ENCODE results near the gene RSKR. TPM values are rescaled to one million over a fixed set of nuclear protein-coding genes. Genes with fewer than 3 reads are reported as not detected.

RSKR gene
- total and polyA plus RNA-seq, 9 of the 15 experiments (the other 6 are each of a cell fraction or from before 2014, with no cell fraction given): 1.4 to 42.3 (median 16.2) TPM

DNA sequence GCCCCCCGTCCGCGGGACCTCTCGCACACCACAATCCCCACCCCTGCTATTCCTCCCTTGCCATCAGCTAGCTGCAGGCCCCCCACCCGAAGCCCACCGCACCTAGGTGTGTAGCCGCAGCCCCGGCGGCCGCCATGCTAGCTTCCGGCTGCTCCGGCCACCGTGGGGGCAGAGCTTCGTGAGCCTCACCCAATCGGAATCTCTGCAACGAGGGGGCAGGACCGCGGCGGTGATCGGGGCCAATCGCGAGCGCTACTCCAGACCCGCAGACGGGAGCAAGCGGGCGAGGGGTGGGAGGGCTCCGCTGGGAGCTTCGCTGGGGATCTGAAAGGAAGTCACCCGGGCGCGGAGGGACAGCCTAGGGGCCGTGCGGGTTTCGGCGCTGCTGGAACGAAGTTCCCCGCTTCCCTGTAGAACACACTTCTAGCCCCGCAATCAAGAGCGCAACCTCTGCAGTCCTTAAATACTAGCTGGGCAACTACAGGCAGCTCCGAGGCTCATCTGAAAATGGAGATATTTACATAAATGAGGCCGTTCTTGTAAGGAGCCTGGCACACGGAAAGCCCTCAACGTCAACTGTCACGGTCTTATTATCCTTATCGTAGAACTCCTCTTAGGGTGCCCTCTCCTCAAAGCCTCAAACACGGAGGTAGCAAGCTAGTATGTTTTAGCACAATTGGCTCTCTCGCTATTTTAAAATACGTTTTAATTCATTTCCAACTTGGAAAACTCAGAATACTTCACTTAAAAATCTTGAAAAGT lies 42.4 kb downstream of the RSKR start, which contains the start of gene PIGS (continued):
- TF ChIP-seq BRD4 (IDR thresholded peaks at IDR 0.05) (no peak), ZNF511 (CRISPR knock-in tag; IDR thresholded peaks at IDR 0.05) (no peak), FUS (optimal IDR thresholded peaks at IDR 0.05; ENCODE audit: low read depth, low read length) (no peak), BMI1 (IDR thresholded peaks at IDR 0.05; ENCODE audit: low read length) (no peak), RFX7 (CRISPR knock-in tag; IDR thresholded peaks at IDR 0.05) (no peak), ZNF282 (CRISPR knock-in tag; IDR thresholded peaks at IDR 0.05) (no peak), POLR3A (IDR thresholded peaks at IDR 0.05; ENCODE audit: borderline replicate concordance, extremely low read depth, insufficient read depth, insufficient read length) (no peak), DDX20 (tag; IDR thresholded peaks at IDR 0.05; ENCODE audit: low read depth) (no peak), TAF9B (IDR thresholded peaks at IDR 0.05; ENCODE audit: partially characterized antibody) (peak; percentile 84), TBL1XR1 (IDR thresholded peaks at IDR 0.05; ENCODE audit: low read length in 2 of 2) (peak; percentile 17 to 33; a peak in 2 of 4 replicates), ZNF12 (CRISPR knock-in tag; IDR thresholded peaks at IDR 0.05) (no peak), PREB (CRISPR knock-in tag; IDR thresholded peaks at IDR 0.05) (no peak; the same call in 1 of the 2 replicates), PHF21A (IDR thresholded peaks at IDR 0.05; ENCODE audit: borderline replicate concordance, low read depth) (no peak), ZNF280A (IDR thresholded peaks at IDR 0.05; ENCODE audit: low read depth, partially characterized antibody) (no peak), ZNF121 (CRISPR knock-in tag; conservative IDR thresholded peaks at IDR 0.05) (no peak), ZBTB43 (CRISPR knock-in tag; IDR thresholded peaks at IDR 0.05) (no peak)
- TF ChIP-seq, protein P1, sequence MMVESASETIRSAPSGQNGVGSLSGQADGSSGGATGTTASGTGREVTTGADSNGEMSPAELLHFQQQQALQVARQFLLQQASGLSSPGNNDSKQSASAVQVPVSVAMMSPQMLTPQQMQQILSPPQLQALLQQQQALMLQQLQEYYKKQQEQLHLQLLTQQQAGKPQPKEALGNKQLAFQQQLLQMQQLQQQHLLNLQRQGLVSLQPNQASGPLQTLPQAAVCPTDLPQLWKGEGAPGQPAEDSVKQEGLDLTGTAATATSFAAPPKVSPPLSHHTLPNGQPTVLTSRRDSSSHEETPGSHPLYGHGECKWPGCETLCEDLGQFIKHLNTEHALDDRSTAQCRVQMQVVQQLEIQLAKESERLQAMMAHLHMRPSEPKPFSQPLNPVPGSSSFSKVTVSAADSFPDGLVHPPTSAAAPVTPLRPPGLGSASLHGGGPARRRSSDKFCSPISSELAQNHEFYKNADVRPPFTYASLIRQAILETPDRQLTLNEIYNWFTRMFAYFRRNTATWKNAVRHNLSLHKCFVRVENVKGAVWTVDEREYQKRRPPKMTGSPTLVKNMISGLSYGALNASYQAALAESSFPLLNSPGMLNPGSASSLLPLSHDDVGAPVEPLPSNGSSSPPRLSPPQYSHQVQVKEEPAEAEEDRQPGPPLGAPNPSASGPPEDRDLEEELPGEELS (CRISPR knock-in tag; IDR thresholded peaks at IDR 0.05; ENCODE audit: borderline replicate concordance): no peak

All from K562 (cell line).